ENCODE results near the gene SDC3.

Gene SDC3

DNA sequence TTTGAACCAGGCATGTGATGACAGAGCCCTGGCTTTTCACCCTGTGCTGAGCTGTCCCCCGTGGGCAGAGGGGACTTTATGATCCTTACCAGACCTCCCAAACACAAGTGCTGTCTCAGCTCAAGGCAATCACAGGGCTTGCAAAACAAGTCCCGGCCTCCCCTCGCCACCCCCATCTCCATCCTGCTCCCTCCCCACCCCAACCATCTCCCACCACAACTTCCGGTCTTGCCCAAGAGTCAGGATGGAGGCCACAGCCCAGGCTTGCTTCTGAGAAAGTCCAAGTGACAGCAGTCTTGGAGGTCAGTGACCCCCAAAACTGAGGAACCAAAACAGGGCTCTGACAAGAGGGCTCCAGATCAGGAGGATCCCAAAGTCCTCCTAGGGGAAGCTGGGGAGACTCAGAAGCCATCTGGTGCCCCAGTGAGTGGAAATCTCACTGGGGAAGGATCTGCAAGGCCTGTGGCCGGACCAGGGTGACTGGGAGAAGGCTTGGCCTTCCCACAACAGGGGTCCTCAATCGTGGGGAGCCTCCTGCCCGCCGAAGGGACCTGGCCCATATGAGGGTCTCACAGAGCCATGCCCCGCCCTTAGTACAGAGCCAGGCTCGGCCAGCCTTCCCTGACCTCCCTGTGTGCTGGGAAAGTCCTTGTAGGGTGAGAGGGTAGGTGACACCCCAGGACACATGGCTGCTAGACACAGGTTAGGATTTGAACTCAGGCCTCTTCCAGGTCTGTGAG lies 4.5 kb upstream of the SDC3 start:
- H3K4me1 ChIP-seq (ENCODE audit: control insufficient read depth, insufficient read depth, low read length, poor library complexity, severe bottlenecking), result peaks cover 17% of the 10 kb centered on the region
- no peak overlapping the region for H3K4me3 ChIP-seq (ENCODE audit: extremely low read depth, insufficient read depth, low read length, poor library complexity, severe bottlenecking)
- no peaks in the 10 kb centered on the region for H3K9me3 ChIP-seq (ENCODE audit: control insufficient read depth, low read length)
- no peaks in the 10 kb centered on the region for H3K36me3 ChIP-seq (ENCODE audit: control insufficient read depth, insufficient read depth, low read length)
- WGBS, 2 experiments (ENCODE audit: insufficient coverage in 2 of 2), result 84 to 95% methylated on average over 7 to 9 of the region's 10 CpGs
- no peak overlapping the region for H3K27ac ChIP-seq (ENCODE audit: low read depth, low read length, severe bottlenecking)

- Histone ChIP-seq H3K4me3 (ENCODE audit: extremely low read depth, insufficient read depth, low read length, poor library complexity, severe bottlenecking) (no peak overlapping the region), H3K4me1 (ENCODE audit: control insufficient read depth, insufficient read depth, low read length, poor library complexity, severe bottlenecking) (peaks cover 17% of the 10 kb centered on the region), H3K27ac (ENCODE audit: low read depth, low read length, severe bottlenecking) (no peak overlapping the region), H3K9me3 (ENCODE audit: control insufficient read depth, low read length) (no peaks in the 10 kb centered on the region), H3K36me3 (ENCODE audit: control insufficient read depth, insufficient read depth, low read length) (no peaks in the 10 kb centered on the region)
- WGBS, 2 experiments (ENCODE audit: insufficient coverage in 2 of 2), result 88 to 97% methylated on average over 4 of the region's 6 CpGs
Measured at GRCh38 chr1:30912224-30912623, 3.7 kb upstream of the SDC3 start.

- H3K4me1 ChIP-seq (ENCODE audit: control insufficient read depth, insufficient read depth, low read length, poor library complexity, severe bottlenecking), result peaks cover 25% of the 10 kb centered on the region
- H3K27ac ChIP-seq (ENCODE audit: low read depth, low read length, severe bottlenecking), result no peak overlapping the region
- no peaks in the 10 kb centered on the region for H3K9me3 ChIP-seq (ENCODE audit: control insufficient read depth, low read length)
- 49 to 53% methylated on average over 7 to 8 of the region's 9 CpGs for WGBS, 2 experiments (ENCODE audit: insufficient coverage in 2 of 2)
- H3K4me3 ChIP-seq (ENCODE audit: extremely low read depth, insufficient read depth, low read length, poor library complexity, severe bottlenecking), result no peak overlapping the region
- no peaks in the 10 kb centered on the region for H3K36me3 ChIP-seq (ENCODE audit: control insufficient read depth, insufficient read depth, low read length)
Measured at GRCh38 chr1:30911059-30911954, 2.7 kb upstream of the SDC3 start.

GRCh38 chr1:30909365-30910068 lies 959 bp upstream of the SDC3 start:
- H3K36me3 ChIP-seq (ENCODE audit: control insufficient read depth, insufficient read depth, low read length), result no peaks in the 10 kb centered on the region
- H3K9me3 ChIP-seq (ENCODE audit: control insufficient read depth, low read length), result no peaks in the 10 kb centered on the region
- H3K27ac ChIP-seq (ENCODE audit: low read depth, low read length, severe bottlenecking), result no peak overlapping the region
- 51 to 52% methylated on average over 12 to 14 of the region's 14 CpGs for WGBS, 2 experiments (ENCODE audit: insufficient coverage in 2 of 2)
- peak overlapping the region; percentile 37 for H3K4me3 ChIP-seq (ENCODE audit: extremely low read depth, insufficient read depth, low read length, poor library complexity, severe bottlenecking)
- H3K4me1 ChIP-seq (ENCODE audit: control insufficient read depth, insufficient read depth, low read length, poor library complexity, severe bottlenecking), result peaks cover 29% of the 10 kb centered on the region

- Histone ChIP-seq H3K4me1 (ENCODE audit: control insufficient read depth, insufficient read depth, low read length, poor library complexity, severe bottlenecking) (peaks cover 38% of the 10 kb centered on the region), H3K36me3 (ENCODE audit: control insufficient read depth, insufficient read depth, low read length) (no peaks in the 10 kb centered on the region), H3K27ac (ENCODE audit: low read depth, low read length, severe bottlenecking) (no peak overlapping the region), H3K9me3 (ENCODE audit: control insufficient read depth, low read length) (no peaks in the 10 kb centered on the region), H3K4me3 (ENCODE audit: extremely low read depth, insufficient read depth, low read length, poor library complexity, severe bottlenecking) (peak overlapping the region; percentile 58)
- 0 to 1% methylated on average over 22 to 38 of the region's 69 CpGs for WGBS, 2 experiments (ENCODE audit: insufficient coverage in 2 of 2)
Measured at GRCh38 chr1:30908316-30908695, 252 bp downstream of the SDC3 start.

DNA sequence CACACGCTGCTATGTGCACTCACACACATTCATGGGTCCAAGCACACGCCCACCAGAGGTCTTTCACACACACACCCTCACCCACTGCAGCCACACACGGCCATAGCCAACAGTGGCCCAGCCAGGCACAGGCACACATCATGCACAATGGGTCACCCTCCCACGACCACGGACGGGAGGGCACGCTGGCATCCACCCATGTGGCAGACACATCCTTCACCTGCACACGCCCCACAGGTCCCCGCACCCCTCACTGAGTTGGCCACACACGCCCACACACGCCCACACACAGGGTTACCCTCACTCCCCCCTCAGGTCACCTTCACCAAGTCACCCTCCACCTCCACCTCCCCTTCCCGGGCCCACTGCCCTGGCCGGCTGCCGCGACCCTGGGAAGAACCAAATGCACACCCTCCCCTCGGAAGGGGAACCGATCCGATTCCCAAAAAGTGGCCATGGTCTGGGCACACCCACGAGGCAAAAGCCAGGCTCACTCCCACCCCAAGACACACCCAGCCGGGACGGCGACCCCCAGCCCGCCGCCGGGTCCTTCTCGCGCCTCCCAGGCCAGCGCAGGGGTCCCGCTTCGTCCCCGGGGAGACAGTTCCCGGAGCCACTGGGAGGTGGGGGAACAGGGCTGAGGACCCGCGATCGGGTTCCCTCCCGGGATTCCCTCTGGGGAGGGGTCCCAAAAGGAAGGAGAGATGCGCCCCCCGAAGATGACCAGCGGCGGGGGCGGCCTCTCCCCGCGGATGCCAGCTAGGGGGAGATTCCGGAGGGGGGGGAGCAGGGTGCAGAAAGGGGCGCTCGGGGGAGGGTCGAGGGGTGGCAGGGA lies 860 bp downstream of the SDC3 start:
- Histone ChIP-seq H3K4me3 (ENCODE audit: extremely low read depth, insufficient read depth, low read length, poor library complexity, severe bottlenecking) (peak overlapping the region; percentile 58), H3K36me3 (ENCODE audit: control insufficient read depth, insufficient read depth, low read length) (no peaks in the 10 kb centered on the region), H3K4me1 (ENCODE audit: control insufficient read depth, insufficient read depth, low read length, poor library complexity, severe bottlenecking) (peaks cover 43% of the 10 kb centered on the region), H3K27ac (ENCODE audit: low read depth, low read length, severe bottlenecking) (no peak overlapping the region), H3K9me3 (ENCODE audit: control insufficient read depth, low read length) (no peaks in the 10 kb centered on the region)
- WGBS, 2 experiments (ENCODE audit: insufficient coverage in 2 of 2), result 16 to 24% methylated on average over 21 to 32 of the region's 47 CpGs

GRCh38 chr1:30906631-30907441 lies 1.7 kb downstream of the SDC3 start:
- no peaks in the 10 kb centered on the region for H3K36me3 ChIP-seq (ENCODE audit: control insufficient read depth, insufficient read depth, low read length)
- H3K27ac ChIP-seq (ENCODE audit: low read depth, low read length, severe bottlenecking), result no peak overlapping the region
- peak overlapping the region; percentile 58 for H3K4me3 ChIP-seq (ENCODE audit: extremely low read depth, insufficient read depth, low read length, poor library complexity, severe bottlenecking)
- peaks cover 52% of the 10 kb centered on the region for H3K4me1 ChIP-seq (ENCODE audit: control insufficient read depth, insufficient read depth, low read length, poor library complexity, severe bottlenecking)
- 87 to 90% methylated on average over 7 to 8 of the region's 9 CpGs for WGBS, 2 experiments (ENCODE audit: insufficient coverage in 2 of 2)
- no peaks in the 10 kb centered on the region for H3K9me3 ChIP-seq (ENCODE audit: control insufficient read depth, low read length)

DNA sequence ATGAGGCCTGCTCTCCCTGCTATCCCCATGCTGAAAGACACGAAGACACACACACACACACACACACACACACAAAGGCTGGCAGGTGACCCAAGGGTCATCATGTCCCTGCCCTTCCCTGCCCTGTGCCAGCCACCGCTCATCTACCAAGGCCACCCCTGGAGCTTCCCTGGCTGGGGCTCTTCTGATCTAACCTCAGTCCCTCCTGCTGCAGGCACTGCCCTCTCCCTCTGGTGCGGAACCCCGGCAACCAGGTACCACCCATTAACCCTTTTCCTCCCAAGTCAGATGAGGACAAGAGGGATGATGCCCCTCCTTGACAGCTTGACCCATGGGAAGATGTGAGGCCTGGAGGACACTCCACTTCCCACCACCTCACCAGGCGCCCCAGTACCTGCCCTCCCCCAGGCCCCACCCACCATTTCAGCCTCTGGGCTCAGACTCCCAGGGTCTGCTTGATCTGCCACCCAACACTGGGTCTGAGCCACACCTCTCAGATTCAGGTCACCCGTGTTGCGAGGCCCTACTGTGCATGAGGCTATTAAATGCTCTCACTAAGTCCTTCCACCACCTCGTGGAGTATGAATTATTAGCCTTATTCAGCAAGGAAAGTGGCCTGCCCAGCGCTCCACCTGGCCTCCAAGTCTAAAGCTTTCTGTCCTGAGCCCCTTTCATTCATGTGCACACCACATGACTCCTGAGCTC lies 2.5 kb downstream of the SDC3 start:
- no peaks in the 10 kb centered on the region for H3K36me3 ChIP-seq (ENCODE audit: control insufficient read depth, insufficient read depth, low read length)
- no peak overlapping the region for H3K27ac ChIP-seq (ENCODE audit: low read depth, low read length, severe bottlenecking)
- WGBS, 2 experiments (ENCODE audit: insufficient coverage in 2 of 2), result 75 to 88% methylated on average over 6 to 8 of the region's 9 CpGs
- no peak overlapping the region for H3K4me3 ChIP-seq (ENCODE audit: extremely low read depth, insufficient read depth, low read length, poor library complexity, severe bottlenecking)
- H3K4me1 ChIP-seq (ENCODE audit: control insufficient read depth, insufficient read depth, low read length, poor library complexity, severe bottlenecking), result peaks cover 56% of the 10 kb centered on the region
- H3K9me3 ChIP-seq (ENCODE audit: control insufficient read depth, low read length), result no peaks in the 10 kb centered on the region

GRCh38 chr1:30905403-30905802 lies 3.2 kb downstream of the SDC3 start:
- no peaks in the 10 kb centered on the region for H3K36me3 ChIP-seq (ENCODE audit: control insufficient read depth, insufficient read depth, low read length)
- WGBS, 2 experiments (ENCODE audit: insufficient coverage in 2 of 2), result 89 to 100% methylated on average over 1 of the region's 1 CpG
- H3K4me1 ChIP-seq (ENCODE audit: control insufficient read depth, insufficient read depth, low read length, poor library complexity, severe bottlenecking), result peaks cover 55% of the 10 kb centered on the region
- H3K4me3 ChIP-seq (ENCODE audit: extremely low read depth, insufficient read depth, low read length, poor library complexity, severe bottlenecking), result no peak overlapping the region
- H3K27ac ChIP-seq (ENCODE audit: low read depth, low read length, severe bottlenecking), result no peak overlapping the region
- H3K9me3 ChIP-seq (ENCODE audit: control insufficient read depth, low read length), result no peaks in the 10 kb centered on the region
